Measurements from ENCODE around the gene ING2.
"Not testable (repeated sequence)": the region's sequence is repeated elsewhere in the genome, so short reads cannot be mapped to it uniquely, and the experiment has no call there.

Gene ING2
- 1.6 to 14.1 (median 8.2) reads per million in 17 experiments for total RNA-seq

- DNase-seq: peak in 3 of 4 experiments; percentile 84 to 92 (median 91)
Measured at GRCh38 chr4:183504930-183505610, at the start of gene ING2. Gene ING2, plus strand, starts transcription at chr4:183505058. Its CDS starts 138 bp downstream, at chr4:183505196.

- peak in 2 of 4 experiments; percentile 28 to 34 for DNase-seq
Measured at GRCh38 chr4:183455431-183456195, 49.2 kb upstream of the ING2 start.

- DNase-seq: no peak
Measured at GRCh38 chr4:183458005-183458404, 46.9 kb upstream of the ING2 start.

GRCh38 chr4:183463903-183464619 is 40.8 kb upstream of the ING2 start:
- DNase-seq: not testable (repeated sequence)

- DNase-seq: peak; percentile 52 to 80 (median 72)
Measured at GRCh38 chr4:183465879-183466278, 39.0 kb upstream of the ING2 start.

- no peak for DNase-seq
Measured at GRCh38 chr4:183467246-183467645, 37.6 kb upstream of the ING2 start.

- no peak for DNase-seq
Measured at GRCh38 chr4:183468210-183469095, 36.4 kb upstream of the ING2 start.

- peak; percentile 61 to 86 (median 76) for DNase-seq
Measured at GRCh38 chr4:183469285-183469684, 35.6 kb upstream of the ING2 start.

- DNase-seq: peak in 2 of 4 experiments; percentile 26 to 44
Measured at GRCh38 chr4:183469936-183470335, 34.9 kb upstream of the ING2 start.

- no peak for DNase-seq
Measured at GRCh38 chr4:183470821-183471220, 34.0 kb upstream of the ING2 start.

- peak; percentile 89 to 96 (median 94) for DNase-seq
Measured at GRCh38 chr4:183471946-183472708, 32.7 kb upstream of the ING2 start.

GRCh38 chr4:183478123-183478522 is 26.7 kb upstream of the ING2 start:
- no peak for DNase-seq

- DNase-seq: no peak
Measured at GRCh38 chr4:183478926-183479325, 25.9 kb upstream of the ING2 start.

GRCh38 chr4:183482515-183483095 is 22.3 kb upstream of the ING2 start:
- DNase-seq: not testable (repeated sequence)

- DNase-seq: no peak
Measured at GRCh38 chr4:183483997-183484396, 20.9 kb upstream of the ING2 start.

- DNase-seq: no peak
Measured at GRCh38 chr4:183485411-183486160, 19.3 kb upstream of the ING2 start.

- no peak for DNase-seq
Measured at GRCh38 chr4:183492791-183493222, 12.1 kb upstream of the ING2 start.

GRCh38 chr4:183493246-183493645 is 11.6 kb upstream of the ING2 start:
- no peak for DNase-seq

GRCh38 chr4:183495184-183495583 is 9.7 kb upstream of the ING2 start:
- no peak for DNase-seq

GRCh38 chr4:183499389-183499788 is 5.5 kb upstream of the ING2 start:
- peak in 1 of 4 experiments; percentile 13 for DNase-seq
